Neural crest cell (in vitro differentiated cells): ENCODE results near the gene POLR1A. TPM values are rescaled to one million over a fixed set of nuclear protein-coding genes. Genes with fewer than 3 reads are reported as not detected.
A peak's percentile ranks its signal among the peaks of the same experiment; 100 is the strongest.

Experiments
- DNase-seq: peaks from one replicate; pipeline ENCODE4 v3.0.0; 2021; ENCODE audit warnings: low read depth, mixed read lengths, low spot score
- H3K27ac Mint-ChIP-seq: one replicate; pipeline ENCODE4 v1.8.0; 2021; ENCODE audit warnings: mild to moderate bottlenecking, mixed read lengths; ENCODE audit not compliant: unreplicated experiment
- H3K27me3 Mint-ChIP-seq: 2 replicates; pipeline ENCODE4 v1.8.0; 2021; ENCODE audit warnings: low read depth, mild to moderate bottlenecking, mixed read lengths
- H3K36me3 Mint-ChIP-seq: 2 replicates; pipeline ENCODE4 v1.8.0; 2021; ENCODE audit warnings: low read depth, mild to moderate bottlenecking, mixed read lengths
- H3K4me1 Mint-ChIP-seq: 2 replicates; pipeline ENCODE4 v1.8.0; 2021; ENCODE audit warnings: mixed read lengths
- H3K4me3 Mint-ChIP-seq: one replicate; pipeline ENCODE4 v1.8.0; 2021; ENCODE audit warnings: mild to moderate bottlenecking, mixed read lengths
- H3K9me3 Mint-ChIP-seq: 2 replicates; pipeline ENCODE4 v1.8.0; 2021; ENCODE audit warnings: mixed read lengths
- CTCF ChIP-seq: fragments of 200-600 bp; sonication (generic); conservative IDR thresholded peaks from 2 replicates; pipeline ENCODE4 v1.5.0; 2021; ENCODE audit warnings: antibody characterized with exemption, mild to moderate bottlenecking
- total RNA-seq: library from RNA; stranded (reverse); gene quantifications from 2 replicates; pipeline ENCODE4 v1.2.1, GENCODE V29; 2021

Gene POLR1A
- total RNA-seq, 1 donor from 2014 or later = 67.8 TPM

- H3K27ac Mint-ChIP-seq = no peak overlapping the region
- no peak for DNase-seq
- no peak for TF ChIP-seq CTCF
- no peaks in the 10 kb centered on the region for H3K9me3 Mint-ChIP-seq
- peaks cover 19% of the 10 kb centered on the region for H3K36me3 Mint-ChIP-seq
- no peaks in the 10 kb centered on the region for H3K4me1 Mint-ChIP-seq
- no peaks in the 10 kb centered on the region for H3K27me3 Mint-ChIP-seq
- no peak overlapping the region for H3K4me3 Mint-ChIP-seq
These were observed 11.5 kb downstream of the POLR1A start for GRCh38 chr2:86094229-86094628.

GRCh38 chr2:86087936-86088850, 17.5 kb downstream of the POLR1A start:
- peaks cover 2% of the 10 kb centered on the region for H3K36me3 Mint-ChIP-seq
- H3K27me3 Mint-ChIP-seq = no peaks in the 10 kb centered on the region
- peak overlapping the region; percentile 27 for H3K27ac Mint-ChIP-seq
- no peak for DNase-seq
- H3K4me3 Mint-ChIP-seq = no peak overlapping the region
- H3K4me1 Mint-ChIP-seq = no peaks in the 10 kb centered on the region
- TF ChIP-seq CTCF = peak; percentile 60
- H3K9me3 Mint-ChIP-seq = no peaks in the 10 kb centered on the region

GRCh38 chr2:86082756-86083155, 22.9 kb downstream of the POLR1A start:
- TF ChIP-seq CTCF = no peak
- no peak overlapping the region for H3K4me3 Mint-ChIP-seq
- no peaks in the 10 kb centered on the region for H3K4me1 Mint-ChIP-seq
- DNase-seq = no peak
- no peaks in the 10 kb centered on the region for H3K27me3 Mint-ChIP-seq
- no peaks in the 10 kb centered on the region for H3K9me3 Mint-ChIP-seq
- H3K36me3 Mint-ChIP-seq = no peaks in the 10 kb centered on the region
- no peak overlapping the region for H3K27ac Mint-ChIP-seq

- no peak for TF ChIP-seq CTCF
- Mint-ChIP-seq H3K27ac (no peak overlapping the region), H3K4me1 (no peaks in the 10 kb centered on the region), H3K4me3 (no peak overlapping the region), H3K36me3 (no peaks in the 10 kb centered on the region), H3K9me3 (no peaks in the 10 kb centered on the region), H3K27me3 (no peaks in the 10 kb centered on the region)
- no peak for DNase-seq
These were observed 24.0 kb downstream of the POLR1A start for GRCh38 chr2:86081724-86082123.

- peaks cover 5% of the 10 kb centered on the region for H3K36me3 Mint-ChIP-seq
- peak; percentile 85 for DNase-seq
- no peak overlapping the region for H3K27ac Mint-ChIP-seq
These were observed 25.4 kb downstream of the POLR1A start for GRCh38 chr2:86079981-86080911.

More at GRCh38 chr2:86079981-86080911, 25.4 kb downstream of the POLR1A start:
- H3K4me1 Mint-ChIP-seq = no peaks in the 10 kb centered on the region
- no peaks in the 10 kb centered on the region for H3K27me3 Mint-ChIP-seq
- peak; percentile 83 for TF ChIP-seq CTCF
- H3K4me3 Mint-ChIP-seq = no peak overlapping the region
- no peaks in the 10 kb centered on the region for H3K9me3 Mint-ChIP-seq
